NCI-H82 treated with DMSO at 0.1 percent for 48 hours (cell line): ENCODE measurements around the gene GIGYF2.

ENCODE experiments used
- DNase-seq: peaks from one replicate; lab custom pipeline; 2025; ENCODE audit not compliant: unreplicated experiment; lab: John Stamatoyannopoulos, UW

Gene GIGYF2

GRCh38 chr2:232876978-232877441, 179.9 kb downstream of the GIGYF2 start:
- no peak for DNase-seq

- DNase-seq = no peak
Measured at GRCh38 chr2:232877940-232878511, 180.9 kb downstream of the GIGYF2 start.

- no peak for DNase-seq
Measured at GRCh38 chr2:232878855-232879617, 181.9 kb downstream of the GIGYF2 start.

- DNase-seq = no peak
Measured at GRCh38 chr2:232879618-232880494, 182.7 kb downstream of the GIGYF2 start.

GRCh38 chr2:232880764-232881351, 183.7 kb downstream of the GIGYF2 start:
- no peak for DNase-seq

GRCh38 chr2:232882085-232882484, 185.0 kb downstream of the GIGYF2 start:
- DNase-seq = no peak

- DNase-seq = no peak
Measured at GRCh38 chr2:232882505-232883115, 185.5 kb downstream of the GIGYF2 start.

GRCh38 chr2:232883116-232883721, 186.1 kb downstream of the GIGYF2 start:
- no peak for DNase-seq

- DNase-seq = no peak
Measured at GRCh38 chr2:232884001-232884421, 186.9 kb downstream of the GIGYF2 start.

- DNase-seq = no peak
Measured at GRCh38 chr2:232884549-232885263, 187.6 kb downstream of the GIGYF2 start.

GRCh38 chr2:232885264-232885961, 188.3 kb downstream of the GIGYF2 start:
- no peak for DNase-seq

GRCh38 chr2:232886176-232886575, 189.0 kb downstream of the GIGYF2 start:
- no peak for DNase-seq

GRCh38 chr2:232886632-232887031, 189.5 kb downstream of the GIGYF2 start:
- no peak for DNase-seq

- no peak for DNase-seq
Measured at GRCh38 chr2:232887171-232887850, 190.2 kb downstream of the GIGYF2 start.

- DNase-seq = no peak
Measured at GRCh38 chr2:232888099-232888836, 191.1 kb downstream of the GIGYF2 start.

- no peak for DNase-seq
Measured at GRCh38 chr2:232888839-232889529, 191.9 kb downstream of the GIGYF2 start.

GRCh38 chr2:232889876-232890401, 192.8 kb downstream of the GIGYF2 start:
- no peak for DNase-seq
